Astrocyte of the spinal cord (primary cell): ENCODE results near the gene SMTNL2.

Experiments used
- DNase-seq: peaks from one replicate; pipeline ENCODE4 v3.0.0; 2011; ENCODE audit warnings: low read depth, low spot score
- H3K4me3 ChIP-seq: 2 replicates; pipeline ENCODE4 v1.5.1; 2011; ENCODE audit warnings: low read depth, mild to moderate bottlenecking, low read length, moderate library complexity
- CTCF ChIP-seq: IDR thresholded peaks from 2 replicates; pipeline ENCODE4 v1.5.1; 2012; ENCODE audit warnings: low read depth, mild to moderate bottlenecking, low read length, inconsistent platforms
- in situ Hi-C: cut with HindIII; loops from 2 replicates; pipeline ENCODE4 v1.10.0; 2017; ENCODE audit warnings: low sequenced_read_pairs

The SMTNL2 gene

GRCh38 chr17:4572131-4572530, 12.2 kb upstream of the SMTNL2 start:
- H3K4me3 ChIP-seq, result no peak overlapping the region
- DNase-seq, result no peak
- TF ChIP-seq CTCF, result no peak
- in situ Hi-C loops, result no loop called here

GRCh38 chr17:4573115-4573514, 11.2 kb upstream of the SMTNL2 start:
- TF ChIP-seq CTCF, result no peak
- no peak overlapping the region for H3K4me3 ChIP-seq
- DNase-seq, result no peak
- in situ Hi-C loops, result no loop called here

GRCh38 chr17:4573669-4574068, 10.7 kb upstream of the SMTNL2 start:
- no peak overlapping the region for H3K4me3 ChIP-seq
- TF ChIP-seq CTCF, result no peak
- DNase-seq, result no peak
- in situ Hi-C loops, result no loop called here

GRCh38 chr17:4574448-4575045, 9.8 kb upstream of the SMTNL2 start:
- DNase-seq, result no peak
- H3K4me3 ChIP-seq, result no peak overlapping the region
- in situ Hi-C loops, result no loop called here
- no peak for TF ChIP-seq CTCF

GRCh38 chr17:4576161-4576558, 8.2 kb upstream of the SMTNL2 start:
- DNase-seq, result no peak
- in situ Hi-C loops, result no loop called here
- no peak for TF ChIP-seq CTCF
- H3K4me3 ChIP-seq, result no peak overlapping the region

GRCh38 chr17:4576729-4577322, 7.5 kb upstream of the SMTNL2 start:
- no peak for DNase-seq
- in situ Hi-C loops, result no loop called here
- no peak overlapping the region for H3K4me3 ChIP-seq
- no peak for TF ChIP-seq CTCF
